Midbrain (tissue), 1 donor: ENCODE measurements around the gene MARCO.

ENCODE experiments used
- DNase-seq: peaks from one replicate; lab custom pipeline; 2025; lab: John Stamatoyannopoulos, UW

MARCO gene, protein sequence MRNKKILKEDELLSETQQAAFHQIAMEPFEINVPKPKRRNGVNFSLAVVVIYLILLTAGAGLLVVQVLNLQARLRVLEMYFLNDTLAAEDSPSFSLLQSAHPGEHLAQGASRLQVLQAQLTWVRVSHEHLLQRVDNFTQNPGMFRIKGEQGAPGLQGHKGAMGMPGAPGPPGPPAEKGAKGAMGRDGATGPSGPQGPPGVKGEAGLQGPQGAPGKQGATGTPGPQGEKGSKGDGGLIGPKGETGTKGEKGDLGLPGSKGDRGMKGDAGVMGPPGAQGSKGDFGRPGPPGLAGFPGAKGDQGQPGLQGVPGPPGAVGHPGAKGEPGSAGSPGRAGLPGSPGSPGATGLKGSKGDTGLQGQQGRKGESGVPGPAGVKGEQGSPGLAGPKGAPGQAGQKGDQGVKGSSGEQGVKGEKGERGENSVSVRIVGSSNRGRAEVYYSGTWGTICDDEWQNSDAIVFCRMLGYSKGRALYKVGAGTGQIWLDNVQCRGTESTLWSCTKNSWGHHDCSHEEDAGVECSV

DNA sequence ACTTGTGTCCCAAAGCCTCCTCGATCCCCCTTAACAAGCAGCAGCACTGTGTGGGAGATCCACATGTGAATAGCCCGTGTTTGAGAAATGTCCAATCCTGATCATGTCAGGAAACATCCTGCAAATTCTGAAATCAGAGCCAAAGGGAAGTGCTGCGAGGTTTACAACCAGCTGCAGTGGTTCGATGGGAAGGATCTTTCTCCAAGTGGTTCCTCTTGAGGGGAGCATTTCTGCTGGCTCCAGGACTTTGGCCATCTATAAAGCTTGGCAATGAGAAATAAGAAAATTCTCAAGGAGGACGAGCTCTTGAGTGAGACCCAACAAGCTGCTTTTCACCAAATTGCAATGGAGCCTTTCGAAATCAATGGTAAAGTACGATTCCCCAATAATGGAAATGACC is at the start of gene MARCO:
TSS of gene MARCO (plus strand) at position 164 of the 400 bp plus-strand sequence. CDS start at position 271, 107 bp downstream.
- no peak for DNase-seq

DNA sequence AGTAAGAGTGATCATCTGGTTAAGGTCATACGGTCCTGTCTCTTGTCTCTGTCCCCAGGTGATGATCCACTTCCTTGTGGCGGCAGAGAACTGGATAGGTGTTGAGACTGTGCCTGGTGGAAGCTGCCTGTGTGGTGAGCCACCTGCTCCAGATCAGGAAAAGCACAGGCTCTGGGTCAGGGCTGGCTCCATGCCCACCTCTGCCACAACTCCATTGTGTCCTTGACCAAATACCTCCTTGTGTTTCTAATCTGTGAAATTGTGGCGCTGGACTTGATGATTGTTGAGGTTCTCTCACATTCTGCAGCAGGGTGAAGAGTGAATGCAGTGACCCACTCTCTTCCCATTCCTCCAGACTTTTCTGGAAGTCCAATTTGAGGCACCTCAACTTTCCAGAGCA is 48.9 kb upstream of the MARCO start:
- no peak for DNase-seq

DNA sequence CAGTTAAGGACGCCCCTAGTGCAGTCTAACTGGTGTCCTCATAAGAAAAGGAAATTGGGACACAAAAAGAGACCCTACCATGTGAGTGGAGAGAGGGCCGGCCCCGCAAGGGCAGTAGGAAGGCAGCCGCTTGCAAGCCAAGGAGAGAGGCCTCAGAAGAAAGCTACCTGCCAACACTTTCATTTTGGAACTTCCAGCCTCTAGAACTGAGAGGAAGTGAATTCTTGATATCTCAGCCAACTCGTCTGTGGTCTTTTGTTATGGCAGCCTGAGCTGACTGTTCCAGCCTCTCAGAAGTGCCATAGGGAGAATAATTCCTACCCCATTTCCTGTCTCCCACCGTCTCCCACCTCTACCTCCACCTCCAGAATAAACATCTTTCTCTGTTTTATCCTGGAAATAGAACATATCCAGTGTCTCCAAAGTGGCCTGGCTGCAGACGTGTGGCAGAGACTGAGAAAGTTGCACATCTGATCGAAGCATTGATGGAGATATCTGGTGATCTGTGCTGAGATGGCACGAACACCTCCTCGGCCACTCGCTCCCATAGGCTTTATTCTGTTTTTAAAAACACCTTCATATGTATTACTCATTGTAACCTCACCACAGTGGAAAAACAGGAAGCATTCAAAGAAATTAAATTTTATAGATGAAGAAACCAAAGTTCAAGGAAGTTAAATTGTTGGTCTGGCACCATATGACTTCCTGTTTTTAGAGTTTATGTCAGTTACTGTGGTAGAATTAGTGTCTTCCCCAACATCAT is 39.5 kb upstream of the MARCO start:
- DNase-seq, result no peak

DNA sequence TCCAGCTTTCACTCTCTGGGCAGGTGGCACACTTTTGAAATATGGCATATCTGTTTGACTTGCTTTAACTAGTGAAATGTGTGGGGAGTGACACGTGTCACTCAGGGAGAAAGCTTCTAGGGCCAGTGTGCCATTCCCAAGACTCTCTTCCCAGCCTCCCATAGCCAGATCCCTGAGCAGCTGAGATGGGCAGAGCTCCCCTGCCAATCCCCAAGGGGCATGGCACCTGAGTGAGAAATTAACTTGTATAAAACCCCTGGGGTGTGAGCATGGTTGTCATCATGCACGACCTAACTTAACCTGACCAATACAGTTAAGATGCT is 39.0 kb upstream of the MARCO start:
- no peak for DNase-seq

DNA sequence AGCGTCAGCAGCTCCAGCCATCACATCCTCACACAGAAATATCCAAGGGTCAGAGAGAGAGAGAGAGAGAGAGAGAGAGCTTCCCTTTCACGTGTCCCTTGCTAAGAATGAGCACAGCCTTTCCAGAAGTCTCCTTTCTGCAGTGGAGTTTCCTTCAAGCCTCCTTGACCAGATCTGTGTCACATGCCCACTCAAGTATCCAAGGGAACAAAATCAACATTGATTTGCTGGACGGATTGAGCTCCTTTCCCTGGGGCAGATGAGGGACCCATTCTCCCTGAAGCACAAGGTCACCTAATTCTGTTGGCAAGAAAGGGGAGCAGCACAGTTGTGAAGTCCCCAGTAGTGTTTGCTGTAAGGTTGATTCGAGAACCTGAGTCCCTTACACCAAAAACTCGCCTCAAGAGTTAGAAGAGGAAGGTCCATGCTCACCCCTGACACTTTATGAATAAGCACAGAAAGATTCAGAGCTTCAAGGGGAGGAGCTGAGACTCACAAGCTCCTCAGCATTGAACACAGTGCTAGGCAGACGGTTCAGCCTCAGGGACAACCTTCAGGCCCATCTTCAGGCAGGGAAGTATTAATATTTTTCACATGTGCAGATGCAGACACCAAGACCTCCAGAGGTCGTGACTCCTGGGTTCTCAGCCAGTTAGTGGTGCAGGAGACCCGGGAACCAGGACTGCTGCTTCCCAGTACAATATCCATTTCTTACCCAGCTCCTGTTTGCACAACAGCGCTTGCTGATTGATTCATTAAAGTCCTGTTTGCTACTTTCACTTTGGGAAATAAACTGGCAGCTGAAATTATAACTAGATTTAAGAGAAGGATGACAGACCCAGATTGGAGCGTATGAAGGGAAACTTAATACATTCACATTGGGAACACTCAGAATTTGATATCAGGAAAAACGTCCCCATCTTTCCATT is 38.2 kb upstream of the MARCO start:
- no peak for DNase-seq

DNA sequence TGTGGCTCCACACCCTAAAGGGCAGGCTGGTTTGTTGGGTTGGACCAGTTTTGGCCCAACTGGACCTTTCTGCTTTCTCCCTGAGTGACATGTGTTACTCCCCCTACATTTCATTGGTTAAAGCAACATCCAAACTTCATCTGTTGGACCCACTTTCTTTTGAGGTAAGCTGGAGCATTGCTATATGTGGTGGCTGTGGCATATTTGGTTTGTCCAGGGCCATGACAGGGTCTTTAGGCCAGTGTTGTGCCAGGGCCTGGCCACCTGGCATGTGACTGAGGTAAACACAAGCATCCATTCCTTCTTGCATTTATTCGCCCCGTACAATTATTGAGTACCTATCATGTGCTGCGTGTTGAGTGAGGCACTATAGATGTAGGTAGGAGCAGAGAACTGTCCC is 36.8 kb upstream of the MARCO start:
- no peak for DNase-seq

DNA sequence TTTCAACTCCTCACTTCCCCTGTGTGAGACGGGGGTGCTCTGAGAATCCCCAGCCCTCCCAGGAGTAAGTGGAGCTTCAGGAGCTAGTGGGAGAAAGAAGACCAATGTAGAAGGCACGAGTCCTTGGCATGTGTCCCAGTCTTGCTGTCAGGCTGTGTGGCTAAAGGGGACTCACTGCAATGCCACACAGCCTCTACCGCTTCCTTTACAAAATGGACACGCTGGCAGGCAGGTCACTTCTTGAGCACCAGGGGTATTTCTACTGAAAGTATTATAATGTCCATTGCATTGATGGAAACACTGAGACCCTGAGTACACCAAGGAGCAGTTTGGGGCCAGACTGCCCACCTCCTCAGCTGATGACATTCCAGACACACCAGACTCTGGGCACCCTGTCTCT is 35.8 kb upstream of the MARCO start:
- no peak for DNase-seq

DNA sequence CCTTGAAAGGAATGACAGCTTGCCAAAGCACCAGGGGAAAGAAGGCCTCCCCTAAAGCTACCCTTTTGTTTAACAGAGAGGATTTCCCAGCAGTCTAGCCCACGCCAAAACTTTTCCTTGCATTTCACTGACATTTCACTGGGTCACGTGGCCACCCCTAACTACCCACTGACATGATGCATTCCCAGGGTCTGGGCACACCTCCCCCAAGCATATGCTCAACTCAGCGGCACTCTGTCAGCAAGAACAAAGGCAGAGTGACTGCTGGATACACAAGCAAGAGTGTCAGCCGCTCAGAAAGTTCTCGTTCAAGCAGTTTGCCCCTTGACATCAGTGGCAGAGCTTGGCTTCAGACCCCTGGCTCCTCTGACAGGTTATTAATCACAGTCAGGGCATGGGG is 34.2 kb upstream of the MARCO start:
- DNase-seq, result no peak

DNA sequence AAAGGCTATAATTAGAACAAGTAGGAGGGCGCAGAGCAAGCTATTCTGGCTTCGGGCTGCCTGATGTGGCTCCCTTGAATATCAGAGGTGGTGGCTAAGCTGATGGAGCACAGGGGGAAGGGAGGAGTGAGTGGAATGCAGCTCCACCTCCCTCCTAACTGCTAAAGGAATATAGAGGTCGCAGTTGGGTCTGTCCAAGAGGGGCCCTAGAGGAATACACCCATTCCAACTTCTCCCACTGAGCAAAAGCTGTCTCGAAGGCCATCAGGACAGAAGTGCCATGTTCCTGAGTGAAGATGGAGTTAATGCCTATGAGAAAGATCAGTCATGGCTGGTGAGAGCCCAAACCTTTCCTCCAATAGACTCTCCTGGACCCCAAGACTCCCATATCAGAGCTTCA is 32.8 kb upstream of the MARCO start:
- no peak for DNase-seq

DNA sequence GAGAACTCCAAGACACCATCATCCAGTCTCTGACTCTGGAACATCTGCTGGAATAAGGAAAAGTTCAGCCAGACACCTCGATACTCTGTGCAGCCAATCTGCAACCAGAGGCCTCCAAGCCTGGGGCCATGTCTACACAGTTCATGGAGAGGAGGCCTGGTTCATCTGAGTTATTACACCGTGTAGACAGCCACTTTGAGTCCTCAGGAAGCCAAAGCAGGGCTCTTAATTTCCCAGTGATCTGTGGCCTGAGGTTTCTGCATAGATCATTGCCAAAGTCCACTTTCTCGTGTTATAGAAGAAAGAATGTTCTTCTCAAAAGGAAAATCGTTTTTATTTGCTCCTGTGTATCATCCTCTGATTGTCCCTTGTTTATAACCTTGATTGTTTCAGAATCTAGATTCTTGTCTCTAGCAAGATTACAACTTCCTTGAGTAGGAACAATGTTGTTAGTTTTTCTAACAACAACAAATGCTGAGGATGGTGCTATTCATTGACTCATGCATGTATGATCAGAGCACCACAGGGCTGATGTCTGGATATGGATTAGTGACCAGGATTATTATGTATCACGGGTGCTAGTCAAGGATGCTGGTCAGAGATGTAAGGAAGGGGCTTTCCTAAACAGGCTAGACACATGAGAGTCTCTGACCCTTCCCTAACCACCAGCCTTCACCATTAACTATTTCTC is 30.7 kb upstream of the MARCO start:
- no peak for DNase-seq

DNA sequence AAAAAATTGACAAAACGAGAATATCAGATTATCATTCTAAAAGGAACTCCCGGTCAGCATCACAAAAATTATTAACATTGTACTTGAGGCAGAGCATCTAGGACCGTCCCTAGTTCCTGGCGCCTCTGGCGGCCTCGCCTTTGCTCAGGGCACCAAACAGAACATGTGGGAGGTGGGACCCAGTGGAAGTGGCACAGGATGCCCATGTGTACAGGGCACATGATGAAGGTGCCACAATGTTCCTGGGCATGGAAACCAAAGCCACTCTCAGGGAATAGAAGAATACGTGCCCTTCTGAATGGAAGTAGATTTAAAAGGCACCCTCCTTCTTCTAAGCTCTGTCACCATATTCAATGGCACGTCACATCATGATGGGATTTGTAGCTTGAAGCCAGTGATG is 30.1 kb upstream of the MARCO start:
- no peak for DNase-seq

DNA sequence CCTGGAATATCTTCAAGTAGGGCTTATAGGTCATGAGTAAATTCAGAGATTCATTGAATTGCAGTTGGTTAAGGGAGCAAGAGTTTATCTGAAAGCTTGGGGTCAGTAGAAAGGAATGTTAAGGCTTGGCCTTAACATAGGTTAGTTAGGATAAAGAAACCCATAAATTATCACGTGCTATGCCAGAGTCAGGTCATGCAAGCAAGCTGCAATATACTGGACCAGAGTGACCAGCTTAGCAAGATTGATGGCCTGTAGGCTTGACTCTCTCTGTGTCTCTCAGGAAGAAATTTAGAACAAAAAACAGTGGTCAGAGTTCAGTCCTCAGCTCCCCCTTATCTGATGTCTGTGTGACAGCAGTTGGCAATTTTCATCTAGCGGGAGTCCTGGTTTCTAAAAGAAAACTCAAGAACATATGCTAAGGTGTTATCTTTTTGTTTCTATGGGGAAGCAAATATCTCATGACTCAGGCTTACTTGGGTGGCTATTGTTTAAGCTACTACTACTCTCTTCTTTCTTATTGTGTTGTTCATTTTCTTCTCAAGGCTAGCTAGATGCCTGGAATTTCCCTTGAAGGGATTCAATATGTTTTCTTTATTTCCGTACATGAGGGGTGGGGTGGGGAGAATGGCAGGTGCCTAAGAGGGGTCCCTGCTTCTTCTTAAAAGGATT is 28.7 kb upstream of the MARCO start:
- DNase-seq, result no peak

DNA sequence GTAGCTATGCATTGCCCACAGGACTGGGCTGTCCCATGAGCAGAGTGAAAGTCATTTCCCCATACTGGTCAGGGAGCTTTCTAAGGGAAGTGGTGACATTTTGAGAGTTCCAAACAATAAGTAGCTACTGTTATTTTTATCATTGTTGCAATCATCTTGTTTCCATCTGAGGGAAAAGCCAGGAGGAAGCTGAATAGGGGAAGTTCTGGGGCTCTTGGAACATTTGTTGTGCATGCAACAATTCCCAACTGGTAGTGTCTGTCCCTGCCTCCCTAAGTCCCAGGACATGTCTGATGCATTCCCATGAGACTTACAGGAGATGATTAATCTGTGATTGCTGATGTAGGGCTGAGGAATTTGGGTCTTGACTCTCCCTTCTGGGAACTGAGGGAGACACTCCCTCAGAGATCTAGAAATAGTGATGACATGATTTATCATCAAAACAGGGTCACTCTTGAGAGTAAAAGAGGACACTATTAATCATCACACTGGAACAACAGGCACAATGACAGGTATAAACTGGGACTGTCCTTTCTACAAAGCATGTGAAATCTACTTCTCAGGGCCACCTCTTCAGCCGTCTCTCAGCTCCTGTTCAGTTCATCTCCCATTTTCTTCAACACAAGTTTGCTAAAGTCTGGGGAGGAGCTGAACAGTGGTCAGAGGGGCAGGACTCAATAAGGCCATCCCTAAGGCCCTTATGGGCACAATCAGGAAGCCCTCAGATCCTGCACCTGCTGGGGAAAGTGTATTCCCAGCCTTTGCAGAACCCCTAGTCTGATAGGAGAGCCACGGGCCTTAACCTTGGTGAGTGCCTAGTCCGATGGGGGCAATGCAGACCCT is 28.0 kb upstream of the MARCO start:
- DNase-seq, result no peak

DNA sequence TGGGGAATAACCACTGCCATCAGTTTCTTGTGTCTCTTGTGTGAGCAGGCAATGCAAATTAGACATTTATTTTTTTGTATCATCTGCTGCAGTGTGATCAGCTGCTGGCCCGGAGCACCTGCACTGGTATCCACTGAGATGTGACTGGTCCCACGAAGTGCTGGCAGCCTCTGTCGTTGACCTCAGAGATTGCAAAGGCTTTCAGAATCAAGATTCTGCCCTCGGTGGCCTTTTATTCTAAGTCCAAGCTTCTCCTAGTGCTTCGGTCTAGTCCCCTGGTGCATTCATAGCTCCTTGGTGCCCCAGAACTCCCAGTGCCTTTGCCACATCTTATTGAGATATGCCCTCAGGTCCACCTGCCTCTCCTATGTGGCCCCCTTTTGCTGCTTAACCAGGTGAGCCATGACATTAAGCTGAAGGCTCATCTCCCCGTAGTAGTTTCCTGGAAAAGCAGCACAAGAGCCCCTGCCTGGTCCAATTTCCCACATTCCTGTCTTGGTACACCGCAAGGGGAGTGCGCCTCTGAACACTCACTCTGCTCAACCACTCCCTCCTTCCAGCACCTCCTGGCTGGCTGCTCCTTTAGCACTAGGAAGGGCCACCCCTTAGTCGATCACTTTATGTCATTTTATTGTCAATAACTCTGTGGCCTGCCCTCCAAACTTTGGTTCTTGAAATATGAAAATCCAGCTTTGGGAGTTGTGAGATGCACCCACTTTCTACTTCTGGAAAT is 27.1 kb upstream of the MARCO start:
- DNase-seq, result no peak

DNA sequence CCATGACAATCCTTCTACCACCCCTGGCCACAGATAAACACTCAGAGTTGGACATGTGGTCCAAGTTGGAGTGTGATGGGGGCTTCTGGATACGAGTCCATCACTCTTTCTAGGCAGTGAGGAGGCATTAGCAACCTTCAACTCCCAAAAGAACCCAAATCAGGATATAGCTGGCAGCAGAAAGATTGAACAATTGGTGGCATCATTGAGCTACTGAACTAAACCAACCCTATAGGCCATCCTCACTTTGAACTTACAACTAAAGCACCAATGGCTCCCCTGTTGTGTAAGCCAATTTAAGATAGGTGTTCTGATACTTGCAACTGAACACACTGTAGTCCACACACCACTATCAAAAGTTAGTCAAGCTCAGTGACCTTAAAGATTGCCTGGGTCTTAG is 24.0 kb upstream of the MARCO start:
- no peak for DNase-seq

DNA sequence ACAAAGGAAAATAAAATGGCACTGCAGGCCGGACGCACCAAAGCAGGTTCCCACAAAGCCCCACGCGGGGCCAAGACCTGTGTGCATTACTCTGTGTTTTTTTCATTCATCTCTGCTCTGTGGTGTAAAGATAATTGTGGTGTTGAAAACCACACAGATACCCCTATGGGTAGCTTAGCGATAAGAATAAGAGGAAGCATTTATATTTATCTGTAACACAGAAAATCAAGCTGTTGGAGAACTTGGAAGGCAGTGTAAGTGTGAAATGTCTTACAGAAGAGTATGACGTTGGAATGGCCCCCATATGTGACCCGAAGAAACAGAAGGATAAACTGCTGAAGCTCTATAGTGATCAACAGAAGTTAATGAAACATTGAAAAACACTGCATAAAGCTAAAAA is 20.3 kb upstream of the MARCO start:
- no peak for DNase-seq

DNA sequence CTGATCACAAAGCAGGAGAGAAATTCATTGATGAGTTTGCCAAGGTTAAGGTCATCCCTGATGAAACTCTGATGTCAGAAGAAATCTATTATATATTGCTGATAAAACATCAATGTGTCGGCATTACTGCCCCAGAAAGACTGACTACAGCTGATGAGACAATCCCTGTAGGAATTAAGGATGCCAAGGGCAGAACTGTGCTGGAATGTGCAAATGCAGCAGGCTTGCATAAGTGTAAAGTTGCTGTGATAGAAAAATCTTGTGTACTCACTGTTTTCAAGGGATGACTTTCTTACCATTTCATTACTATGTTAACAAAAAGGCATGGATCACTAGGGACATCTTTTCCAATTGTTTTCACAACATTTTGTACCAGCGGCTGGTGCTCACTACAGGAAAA is 19.7 kb upstream of the MARCO start:
- DNase-seq, result no peak

DNA sequence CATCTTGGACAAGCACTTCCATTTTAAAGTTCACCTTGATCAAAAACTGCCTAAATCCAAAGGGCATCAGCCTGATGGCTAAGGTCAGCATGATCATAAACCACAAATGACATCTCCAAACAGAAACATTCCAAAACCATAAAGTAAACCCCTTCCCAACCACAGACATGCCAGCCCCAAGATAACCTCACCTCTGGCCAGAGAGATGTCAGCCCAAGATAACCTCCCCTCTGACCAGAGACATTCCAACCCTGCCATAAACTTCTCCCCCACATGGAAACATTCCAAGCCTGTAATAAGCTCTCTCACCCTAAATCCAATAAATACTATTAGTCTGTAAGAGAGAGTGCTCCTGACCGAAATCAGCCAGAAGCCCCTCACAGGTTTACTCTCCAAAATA is 18.6 kb upstream of the MARCO start:
- no peak for DNase-seq

DNA sequence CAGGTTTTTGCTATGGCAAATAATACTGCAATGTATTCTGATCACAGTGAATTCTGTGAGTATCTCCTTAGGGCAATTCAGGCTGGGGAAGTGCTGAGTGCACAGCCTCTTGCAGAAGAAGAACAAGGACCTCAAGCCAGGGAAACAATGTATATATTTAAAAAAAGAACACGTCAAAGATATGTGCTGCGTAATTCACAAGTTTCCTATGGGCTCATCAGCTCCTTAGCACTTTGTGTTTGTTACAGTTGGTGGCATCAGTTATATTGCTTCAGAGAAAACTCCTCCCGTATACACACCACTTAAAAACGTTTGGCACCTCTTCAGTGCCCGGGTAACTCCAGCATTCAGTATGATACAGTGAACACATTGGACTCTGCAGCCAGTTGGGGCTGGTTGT is 16.5 kb upstream of the MARCO start:
- DNase-seq, result no peak

DNA sequence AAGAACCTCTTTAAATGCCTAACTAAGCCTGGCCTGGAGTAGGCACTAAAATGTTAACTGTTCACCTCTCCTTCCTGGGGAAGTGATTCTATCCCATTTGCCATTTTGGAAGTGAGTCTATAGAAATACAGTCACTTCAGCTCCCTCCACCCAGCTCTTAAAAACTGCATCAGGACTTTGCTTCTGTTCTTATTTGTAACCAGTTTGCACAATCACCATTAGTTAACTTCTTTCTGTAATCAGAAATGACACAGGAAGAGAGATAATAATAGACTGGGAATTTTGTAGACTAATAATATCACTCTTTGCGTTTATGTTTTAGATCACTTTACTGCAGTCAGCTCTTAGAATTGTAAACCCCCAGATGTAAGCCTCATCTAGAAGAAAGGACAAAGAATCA is 16.0 kb upstream of the MARCO start:
- DNase-seq, result no peak
